Endothelial cell (in vitro differentiated cells): ENCODE measurements around the gene CA4. TPM values are rescaled to one million over a fixed set of nuclear protein-coding genes. Genes with fewer than 3 reads are reported as not detected.
"Not testable (repeated sequence)": the region's sequence is repeated elsewhere in the genome, so short reads cannot be mapped to it uniquely, and the experiment has no call there.

ENCODE experiments used
- DNase-seq: peaks from one replicate; pipeline ENCODE4 v3.0.0; 2021; ENCODE audit warnings: low spot score
- H3K27ac Mint-ChIP-seq: one replicate; pipeline ENCODE4 v1.8.0; 2021; ENCODE audit warnings: mixed read lengths, inconsistent platforms; ENCODE audit not compliant: unreplicated experiment
- H3K27me3 Mint-ChIP-seq: one replicate; pipeline ENCODE4 v1.8.0; 2021; ENCODE audit warnings: mild to moderate bottlenecking, moderate library complexity, mixed read lengths, inconsistent platforms; ENCODE audit not compliant: unreplicated experiment
- H3K36me3 Mint-ChIP-seq: one replicate; pipeline ENCODE4 v1.8.0; 2021; ENCODE audit warnings: mild to moderate bottlenecking, low read depth, mixed read lengths, inconsistent platforms; ENCODE audit not compliant: unreplicated experiment
- H3K4me1 Mint-ChIP-seq: one replicate; pipeline ENCODE4 v1.8.0; 2021; ENCODE audit warnings: mild to moderate bottlenecking, mixed read lengths, inconsistent platforms; ENCODE audit not compliant: unreplicated experiment
- H3K4me3 Mint-ChIP-seq: one replicate; pipeline ENCODE4 v1.8.0; 2021; ENCODE audit warnings: mild to moderate bottlenecking, mixed read lengths, inconsistent platforms; ENCODE audit not compliant: unreplicated experiment
- H3K9me3 Mint-ChIP-seq: one replicate; pipeline ENCODE4 v1.8.0; 2021; ENCODE audit warnings: mixed read lengths, inconsistent platforms; ENCODE audit not compliant: unreplicated experiment
- total RNA-seq: library from RNA; stranded (reverse); fragmentation: NEBNext Ultra II Directional; extraction: Animal tissue kit (Norgen Biotek cat#: 25700); gene quantifications from one replicate; pipeline ENCODE4 v1.2.1, GENCODE V29; 2021; ENCODE audit not compliant: unreplicated experiment
- TF ChIP-seq, protein P1 (sequence below): fragments of 200-600 bp; sonication (generic); IDR thresholded peaks from one replicate; pipeline ENCODE4 v1.5.0; 2021; ENCODE audit warnings: antibody characterized with exemption; ENCODE audit not compliant: unreplicated experiment

CA4 gene
- total RNA-seq, 1 donor from 2014 or later, result 8.3 TPM

DNA sequence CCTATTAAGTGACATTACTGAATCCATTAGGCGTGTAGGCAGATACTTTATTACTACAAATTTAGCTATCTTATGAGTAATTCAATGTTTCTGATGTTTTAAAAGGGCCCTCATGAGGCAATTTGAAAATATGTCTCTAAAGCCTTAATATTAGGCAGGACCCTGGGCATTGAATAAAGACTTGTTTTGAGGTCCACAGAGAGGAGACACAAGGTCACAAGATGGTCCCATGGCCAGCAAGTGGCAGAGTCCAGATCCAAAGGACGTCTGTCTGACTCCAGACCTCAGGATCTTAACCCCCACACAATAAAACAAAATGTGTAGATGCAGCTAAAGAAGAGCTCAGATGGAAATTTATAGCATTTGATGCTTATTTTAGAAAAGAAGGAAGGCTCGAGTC lies 39.2 kb upstream of the CA4 start:
- Mint-ChIP-seq H3K36me3 (no peaks in the 10 kb centered on the region), H3K4me3 (no peak overlapping the region), H3K9me3 (no peaks in the 10 kb centered on the region), H3K4me1 (peaks cover 8% of the 10 kb centered on the region), H3K27ac (no peak overlapping the region), H3K27me3 (no peaks in the 10 kb centered on the region)
- DNase-seq, result no peak
- TF ChIP-seq, protein P1, sequence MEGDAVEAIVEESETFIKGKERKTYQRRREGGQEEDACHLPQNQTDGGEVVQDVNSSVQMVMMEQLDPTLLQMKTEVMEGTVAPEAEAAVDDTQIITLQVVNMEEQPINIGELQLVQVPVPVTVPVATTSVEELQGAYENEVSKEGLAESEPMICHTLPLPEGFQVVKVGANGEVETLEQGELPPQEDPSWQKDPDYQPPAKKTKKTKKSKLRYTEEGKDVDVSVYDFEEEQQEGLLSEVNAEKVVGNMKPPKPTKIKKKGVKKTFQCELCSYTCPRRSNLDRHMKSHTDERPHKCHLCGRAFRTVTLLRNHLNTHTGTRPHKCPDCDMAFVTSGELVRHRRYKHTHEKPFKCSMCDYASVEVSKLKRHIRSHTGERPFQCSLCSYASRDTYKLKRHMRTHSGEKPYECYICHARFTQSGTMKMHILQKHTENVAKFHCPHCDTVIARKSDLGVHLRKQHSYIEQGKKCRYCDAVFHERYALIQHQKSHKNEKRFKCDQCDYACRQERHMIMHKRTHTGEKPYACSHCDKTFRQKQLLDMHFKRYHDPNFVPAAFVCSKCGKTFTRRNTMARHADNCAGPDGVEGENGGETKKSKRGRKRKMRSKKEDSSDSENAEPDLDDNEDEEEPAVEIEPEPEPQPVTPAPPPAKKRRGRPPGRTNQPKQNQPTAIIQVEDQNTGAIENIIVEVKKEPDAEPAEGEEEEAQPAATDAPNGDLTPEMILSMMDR, result no peak

- not testable (repeated sequence) for H3K27ac Mint-ChIP-seq, H3K36me3 Mint-ChIP-seq, H3K27me3 Mint-ChIP-seq, H3K4me1 Mint-ChIP-seq, H3K9me3 Mint-ChIP-seq, DNase-seq, H3K4me3 Mint-ChIP-seq
- TF ChIP-seq, protein P1, result peak; percentile 18
Observed at GRCh38 chr17:60111661-60112060, 38.1 kb upstream of the CA4 start.

DNA sequence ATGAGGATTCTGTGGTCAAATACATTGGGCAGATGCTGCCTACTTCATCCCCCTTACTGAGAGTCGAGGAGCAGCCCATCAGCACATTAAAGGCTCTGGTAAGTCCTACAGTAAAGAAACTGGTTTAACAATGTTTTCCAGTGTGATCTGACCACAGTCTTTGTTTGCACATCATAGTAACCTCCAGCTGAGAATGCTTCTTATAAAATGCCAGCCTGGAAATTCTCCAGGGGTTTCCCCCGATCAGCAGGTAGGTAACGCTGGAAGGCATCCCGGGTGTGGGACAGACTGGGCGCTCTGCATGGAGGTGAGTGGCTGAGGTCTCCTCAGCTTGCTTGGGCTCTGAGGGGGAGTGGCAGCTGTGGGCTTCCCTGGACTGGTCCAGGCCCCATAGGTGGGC lies 34.4 kb upstream of the CA4 start:
- H3K36me3 Mint-ChIP-seq, DNase-seq, H3K27me3 Mint-ChIP-seq, H3K9me3 Mint-ChIP-seq, H3K4me1 Mint-ChIP-seq, H3K4me3 Mint-ChIP-seq, H3K27ac Mint-ChIP-seq: not testable (repeated sequence)

DNA sequence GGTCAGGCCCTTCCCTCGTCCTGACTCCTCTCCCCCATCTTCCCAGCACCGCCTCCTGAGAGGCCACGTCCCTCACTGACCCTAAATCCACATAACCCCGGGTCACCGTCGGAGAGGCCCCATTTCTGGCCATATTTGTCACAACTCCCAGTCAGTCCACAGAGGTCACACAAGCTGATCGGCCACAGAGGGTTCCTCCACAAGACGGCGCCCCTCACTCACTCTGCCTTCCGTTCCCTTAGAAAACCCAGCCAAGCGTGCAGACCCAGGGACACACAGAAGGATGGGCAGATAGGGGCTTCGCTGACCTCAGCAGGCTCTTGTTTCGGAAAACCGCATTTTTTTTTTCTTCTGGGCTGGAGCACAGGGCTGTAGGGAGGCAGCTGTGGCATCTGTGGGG lies 33.6 kb upstream of the CA4 start:
- H3K4me3 Mint-ChIP-seq, DNase-seq, H3K27me3 Mint-ChIP-seq, H3K9me3 Mint-ChIP-seq, H3K4me1 Mint-ChIP-seq, H3K36me3 Mint-ChIP-seq, H3K27ac Mint-ChIP-seq: not testable (repeated sequence)

DNA sequence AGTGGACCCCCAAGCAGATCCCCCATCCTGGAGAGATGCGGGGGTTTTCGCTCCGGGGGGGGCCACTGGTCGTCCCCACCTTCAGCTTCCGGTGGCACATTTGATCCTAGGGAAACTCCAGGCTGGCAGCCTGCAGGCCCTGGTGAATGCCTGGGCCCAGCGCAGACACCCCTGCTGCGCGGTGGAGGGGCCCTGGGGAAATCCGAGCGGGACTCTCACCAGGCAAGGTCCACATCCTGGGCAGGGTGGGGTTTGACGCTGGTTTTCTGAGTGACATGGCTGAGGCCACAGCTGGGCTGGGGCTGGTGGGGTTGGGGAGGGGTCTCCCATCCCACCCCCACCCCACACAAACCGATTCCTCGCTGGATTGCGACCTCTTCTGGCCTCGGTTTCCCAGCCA lies 30.6 kb upstream of the CA4 start:
- H3K4me3 Mint-ChIP-seq, H3K27me3 Mint-ChIP-seq, H3K36me3 Mint-ChIP-seq, H3K27ac Mint-ChIP-seq, H3K4me1 Mint-ChIP-seq, H3K9me3 Mint-ChIP-seq, DNase-seq: not testable (repeated sequence)

GRCh38 chr17:60119807-60120748 lies 29.7 kb upstream of the CA4 start:
- not testable (repeated sequence) for H3K9me3 Mint-ChIP-seq, H3K27me3 Mint-ChIP-seq, H3K27ac Mint-ChIP-seq, DNase-seq, H3K4me1 Mint-ChIP-seq, H3K36me3 Mint-ChIP-seq, H3K4me3 Mint-ChIP-seq
